HG03045 (cell line): Measurements from ENCODE around the gene ADGRD1.

Source experiments
- ATAC-seq: cut with Tn5 transposase; IDR thresholded peaks from one replicate; pipeline ENCODE4 v1.9.1; 2021; ENCODE audit warnings: mild to moderate bottlenecking, moderate library complexity; ENCODE audit not compliant: unreplicated experiment

Gene ADGRD1

GRCh38 chr12:131052063-131052781 lies 98.5 kb downstream of the ADGRD1 start:
- no peak for ATAC-seq

GRCh38 chr12:131052929-131053328 lies 99.2 kb downstream of the ADGRD1 start:
- no peak for ATAC-seq

GRCh38 chr12:131053567-131053966 lies 99.9 kb downstream of the ADGRD1 start:
- ATAC-seq, result no peak

- no peak for ATAC-seq
These were observed 100.8 kb downstream of the ADGRD1 start for GRCh38 chr12:131054345-131055092.

GRCh38 chr12:131055093-131055465 lies 101.4 kb downstream of the ADGRD1 start:
- no peak for ATAC-seq

GRCh38 chr12:131055596-131056233 lies 102.0 kb downstream of the ADGRD1 start:
- ATAC-seq, result no peak

- ATAC-seq, result no peak
These were observed 102.9 kb downstream of the ADGRD1 start for GRCh38 chr12:131056626-131057025.

GRCh38 chr12:131057211-131057721 lies 103.6 kb downstream of the ADGRD1 start:
- ATAC-seq, result no peak

GRCh38 chr12:131057722-131058515 lies 104.2 kb downstream of the ADGRD1 start:
- ATAC-seq, result no peak

GRCh38 chr12:131058700-131059099 lies 105.0 kb downstream of the ADGRD1 start:
- ATAC-seq, result no peak

GRCh38 chr12:131060011-131060703 lies 106.5 kb downstream of the ADGRD1 start:
- no peak for ATAC-seq

GRCh38 chr12:131061041-131061806 lies 107.5 kb downstream of the ADGRD1 start:
- no peak for ATAC-seq

GRCh38 chr12:131063413-131063812 lies 109.7 kb downstream of the ADGRD1 start:
- no peak for ATAC-seq

GRCh38 chr12:131063960-131064359 lies 110.3 kb downstream of the ADGRD1 start:
- no peak for ATAC-seq

GRCh38 chr12:131065279-131065678 lies 111.6 kb downstream of the ADGRD1 start:
- no peak for ATAC-seq

GRCh38 chr12:131065801-131066200 lies 112.1 kb downstream of the ADGRD1 start:
- no peak for ATAC-seq

GRCh38 chr12:131066207-131066885 lies 112.6 kb downstream of the ADGRD1 start:
- ATAC-seq, result no peak

- ATAC-seq, result no peak
These were observed 113.3 kb downstream of the ADGRD1 start for GRCh38 chr12:131066886-131067490.
